NCI-H1105 (cell line): ENCODE measurements around the gene SV2A.
A peak's percentile ranks its signal among the peaks of the same experiment; 100 is the strongest.
"Not testable (repeated sequence)": the region's sequence is repeated elsewhere in the genome, so short reads cannot be mapped to it uniquely, and the experiment has no call there.

Experiments
- DNase-seq: peaks from one replicate; lab custom pipeline; 2025; lab: John Stamatoyannopoulos, UW

The SV2A gene

GRCh38 chr1:149886396-149887195 is 31.0 kb downstream of the SV2A start:
- peak; percentile 98 for DNase-seq

DNA sequence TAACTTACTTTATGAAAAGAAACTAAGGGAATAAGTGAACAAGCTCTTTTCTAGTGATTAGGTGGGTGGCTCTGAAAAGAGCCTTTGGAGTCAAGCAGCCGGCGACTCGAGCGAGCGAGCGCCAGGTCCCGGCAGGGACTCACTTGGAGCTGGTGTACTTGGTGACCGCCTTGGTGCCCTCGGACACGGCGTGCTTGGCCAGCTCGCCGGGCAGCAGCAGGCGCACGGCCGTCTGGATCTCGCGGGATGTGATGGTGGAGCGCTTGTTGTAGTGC is 31.6 kb downstream of the SV2A start:
- not testable (repeated sequence) for DNase-seq

DNA sequence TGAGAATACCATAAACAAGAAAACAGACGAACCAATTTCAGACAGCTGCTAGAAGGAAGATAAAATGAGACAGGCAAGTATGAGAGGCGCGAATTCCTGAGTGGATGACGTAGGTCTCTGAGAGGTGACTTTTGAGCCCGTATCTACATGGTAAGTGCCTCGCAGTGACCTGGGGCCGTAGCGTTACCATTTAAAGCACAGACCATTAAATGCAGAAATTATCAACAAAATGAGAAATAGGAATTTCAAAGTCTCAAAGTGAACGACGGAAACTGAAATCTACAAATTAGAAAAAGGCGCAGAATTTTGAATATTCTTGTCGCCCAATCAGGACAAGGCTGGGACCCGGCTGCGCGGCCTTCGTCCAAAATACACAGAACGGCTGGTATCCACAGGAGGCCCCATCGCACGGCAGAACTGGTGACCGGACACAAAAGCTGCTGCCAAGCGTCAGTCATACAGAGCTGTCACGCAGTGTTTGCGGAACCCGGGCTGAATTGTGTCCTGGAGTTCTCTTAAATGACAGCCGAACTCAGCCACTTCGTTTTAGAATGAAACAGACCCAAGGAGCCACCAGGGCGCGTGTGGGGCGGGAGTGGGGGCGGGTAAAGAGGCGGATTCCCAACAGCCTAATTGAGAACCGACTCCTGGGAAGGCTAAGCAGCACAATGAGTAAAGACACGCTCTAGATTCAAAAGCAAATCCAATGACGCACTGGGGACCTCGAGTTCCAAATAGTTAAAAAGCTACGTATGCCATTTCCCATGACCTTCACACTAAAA is 32.1 kb downstream of the SV2A start:
- peak; percentile 80 for DNase-seq

DNA sequence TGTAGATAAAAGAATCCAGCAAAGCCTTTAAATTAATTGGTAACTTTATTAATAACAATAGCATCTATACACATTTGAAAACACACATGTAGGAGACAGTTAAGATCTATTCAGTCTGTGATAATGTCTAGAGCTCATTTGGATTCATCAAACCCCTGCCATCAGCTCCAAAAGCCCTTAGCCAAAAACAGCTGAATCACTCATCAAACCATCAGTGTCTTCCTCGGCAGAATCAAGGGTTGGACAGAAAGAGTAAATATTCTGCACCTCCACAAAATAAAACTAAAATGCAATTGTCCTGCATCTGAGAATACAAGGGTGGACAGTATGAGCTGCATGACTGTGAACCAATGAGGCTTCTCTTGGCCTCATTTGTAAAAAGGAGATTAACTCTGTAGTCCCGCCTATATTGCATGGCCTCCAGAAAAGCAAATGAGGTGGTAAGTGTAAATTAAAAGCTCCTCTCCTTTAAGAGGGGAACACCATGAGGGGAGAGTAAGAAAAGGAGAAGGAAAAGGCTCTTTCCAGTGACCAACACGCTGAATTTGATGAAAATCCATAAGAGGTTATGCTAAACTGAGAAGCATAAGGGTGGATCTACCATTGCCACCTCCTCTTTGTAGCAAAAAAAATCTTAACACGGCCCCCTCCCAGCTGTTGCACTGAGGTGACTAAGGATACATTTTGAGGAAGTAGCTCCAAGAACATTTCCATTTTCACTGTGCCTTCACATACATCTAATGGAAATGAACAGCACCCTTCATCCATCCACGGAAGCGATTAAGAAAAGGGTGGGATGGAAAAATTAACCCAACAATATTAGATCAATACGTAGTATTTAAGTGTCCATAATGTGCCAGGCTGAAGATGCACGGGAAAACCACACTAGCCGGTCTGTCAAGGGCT is 33.0 kb downstream of the SV2A start:
- peak; percentile 23 for DNase-seq

DNA sequence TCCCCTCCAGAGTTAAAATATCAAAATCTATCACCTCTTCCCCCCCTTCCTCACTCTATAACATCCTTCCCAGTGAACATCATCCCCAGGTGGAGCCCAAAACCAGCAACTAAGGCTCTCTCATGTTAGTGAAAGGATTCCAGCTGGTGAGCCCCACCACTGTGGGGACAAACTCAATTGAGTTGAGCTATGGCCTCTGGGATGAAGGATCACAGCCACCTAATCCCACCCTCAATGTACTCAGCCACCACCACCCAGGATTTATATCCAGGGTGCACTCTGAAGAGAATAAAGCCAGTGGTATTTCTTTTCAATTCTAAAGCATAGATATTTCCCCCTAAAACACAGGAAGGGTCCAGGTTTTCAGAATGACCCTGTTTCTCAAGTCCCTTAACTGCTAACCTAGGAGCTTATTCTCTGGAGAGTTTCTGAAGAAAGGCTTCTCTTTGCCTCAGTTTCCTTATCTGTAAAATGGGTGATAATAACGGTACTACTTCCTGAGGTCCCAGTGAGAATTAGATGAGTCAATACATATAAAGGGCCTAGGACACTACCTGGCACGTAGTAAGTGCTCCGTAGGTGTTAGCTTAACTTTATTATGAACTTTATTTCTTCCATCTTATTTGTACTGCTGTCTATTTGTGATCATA is 33.9 kb downstream of the SV2A start:
- no peak for DNase-seq

GRCh38 chr1:149881876-149882275 is 35.8 kb downstream of the SV2A start:
- no peak for DNase-seq

- DNase-seq: no peak
Observed at GRCh38 chr1:149879556-149879955, 38.1 kb downstream of the SV2A start.

DNA sequence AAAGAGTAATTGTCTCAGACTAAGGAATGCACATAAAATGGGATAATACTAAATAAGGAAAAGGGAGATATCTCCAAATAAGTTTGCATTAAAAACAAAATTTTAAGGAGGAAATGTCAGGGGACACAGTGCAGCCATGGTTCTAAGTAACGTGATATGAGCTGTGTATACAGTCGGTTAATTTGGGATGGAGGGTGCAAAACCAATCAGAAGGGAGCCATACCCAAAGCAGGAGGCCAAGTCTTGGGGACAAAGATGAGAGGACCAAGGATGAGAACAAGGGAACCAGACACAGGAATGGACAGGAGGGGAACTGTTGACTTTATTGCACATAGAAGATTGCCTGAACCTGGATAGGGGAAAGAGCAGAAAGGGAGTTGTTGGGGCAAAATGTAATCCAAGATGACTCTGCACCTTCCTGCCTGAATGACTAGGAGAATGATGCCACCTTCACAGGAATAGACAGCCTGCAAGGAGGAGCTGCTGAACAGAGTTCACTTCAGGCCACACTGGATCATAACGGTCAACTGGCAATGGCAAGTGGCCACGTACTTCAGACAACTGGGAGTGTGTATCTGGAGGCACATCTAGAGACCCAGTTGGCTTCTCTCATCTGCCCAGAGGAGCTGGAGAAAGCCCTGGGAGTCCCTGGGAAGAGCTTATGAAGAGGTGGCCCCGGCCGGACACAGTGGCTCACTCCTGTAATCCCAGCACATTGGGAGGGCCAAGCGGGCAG is 40.3 kb downstream of the SV2A start:
- DNase-seq: no peak

- not testable (repeated sequence) for DNase-seq
Observed at GRCh38 chr1:149873060-149873459, 44.6 kb downstream of the SV2A start.

DNA sequence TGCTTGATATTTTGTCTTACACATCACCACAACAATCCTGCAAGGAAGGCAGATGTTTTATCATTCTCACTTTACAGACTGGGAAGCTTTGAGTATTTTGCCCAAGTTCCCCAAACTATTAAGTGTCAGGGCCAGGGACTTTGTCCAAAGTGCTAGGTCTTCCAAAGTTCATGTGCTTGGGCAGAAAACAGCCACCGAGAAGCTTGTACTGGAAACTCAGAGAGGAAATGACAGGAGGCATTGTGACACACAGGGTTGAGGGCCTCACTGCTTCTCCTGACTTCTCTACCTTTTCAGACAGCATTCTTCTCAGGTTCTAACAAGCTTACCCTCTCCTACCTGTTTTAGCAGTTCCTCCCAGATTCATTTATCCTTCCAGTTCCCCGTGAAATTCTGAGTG is 50.8 kb downstream of the SV2A start:
- DNase-seq: not testable (repeated sequence)

GRCh38 chr1:149861497-149862054 is 56.1 kb downstream of the SV2A start:
- not testable (repeated sequence) for DNase-seq

DNA sequence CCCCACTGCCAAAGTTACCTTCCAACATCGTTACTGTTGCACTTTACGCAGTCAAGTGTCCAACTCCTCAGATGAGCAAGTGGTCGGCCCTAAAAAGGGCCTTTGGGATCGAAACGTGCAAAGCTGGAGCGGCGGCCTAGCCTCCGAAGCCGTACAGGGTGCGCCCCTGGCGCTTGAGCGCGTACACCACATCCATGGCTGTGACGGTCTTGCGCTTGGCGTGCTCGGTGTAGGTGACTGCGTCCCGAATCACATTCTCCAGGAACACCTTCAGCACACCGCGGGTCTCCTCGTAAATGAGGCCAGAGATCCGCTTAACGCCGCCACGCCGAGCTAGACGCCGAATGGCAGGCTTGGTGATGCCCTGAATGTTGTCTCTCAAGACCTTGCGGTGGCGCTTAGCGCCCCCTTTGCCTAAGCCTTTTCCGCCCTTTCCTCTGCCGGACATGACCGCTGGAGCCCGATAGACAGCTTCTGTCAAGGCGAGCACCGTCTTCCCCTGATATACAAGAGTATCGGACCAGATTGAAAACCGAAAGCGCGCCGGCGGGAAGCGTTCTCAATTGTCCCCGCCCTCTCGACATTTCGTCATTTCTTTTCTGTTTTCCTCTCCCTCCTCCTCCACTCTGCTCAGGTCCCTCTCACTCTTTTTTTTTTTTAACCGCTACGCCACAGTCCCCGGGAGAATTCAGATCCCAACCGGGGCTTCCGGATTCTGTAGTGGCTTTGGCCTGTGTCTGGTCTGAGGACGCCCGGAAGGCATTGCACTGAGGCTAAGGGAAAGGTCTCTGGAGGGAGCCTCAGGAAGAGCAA is 56.8 kb downstream of the SV2A start:
- DNase-seq: not testable (repeated sequence)

- not testable (repeated sequence) for DNase-seq
Observed at GRCh38 chr1:149860271-149860670, 57.4 kb downstream of the SV2A start.
